HG03064 (cell line): ENCODE results near the gene ZDHHC7.
A peak's percentile ranks its signal among the peaks of the same experiment; 100 is the strongest.
"Not testable (repeated sequence)": the region's sequence is repeated elsewhere in the genome, so short reads cannot be mapped to it uniquely, and the experiment has no call there.

Experiments
- ATAC-seq: cut with Tn5 transposase; IDR thresholded peaks from one replicate; pipeline ENCODE4 v1.9.1; 2021; ENCODE audit warnings: low read depth; ENCODE audit not compliant: unreplicated experiment

Gene ZDHHC7

GRCh38 chr16:85010931-85011845, at the start of gene ZDHHC7:
TSS of gene ZDHHC7 (minus strand) at chr16:85011535. CDS start at chr16:84990618, 20,917 bp downstream.
- peak; percentile 91 for ATAC-seq

GRCh38 chr16:85058909-85059308, 47.6 kb upstream of the ZDHHC7 start:
- ATAC-seq, result no peak

GRCh38 chr16:85057948-85058347, 46.6 kb upstream of the ZDHHC7 start:
- ATAC-seq, result no peak

GRCh38 chr16:85057212-85057889, 46.0 kb upstream of the ZDHHC7 start:
- no peak for ATAC-seq

GRCh38 chr16:85056211-85056748, 44.9 kb upstream of the ZDHHC7 start:
- no peak for ATAC-seq

- peak; percentile 87 for ATAC-seq
These were observed 44.3 kb upstream of the ZDHHC7 start for GRCh38 chr16:85055493-85056210.

- ATAC-seq, result no peak
These were observed 43.7 kb upstream of the ZDHHC7 start for GRCh38 chr16:85054948-85055492.

GRCh38 chr16:85054321-85054720, 43.0 kb upstream of the ZDHHC7 start:
- not testable (repeated sequence) for ATAC-seq

- no peak for ATAC-seq
These were observed 41.2 kb upstream of the ZDHHC7 start for GRCh38 chr16:85052536-85052935.

- ATAC-seq, result no peak
These were observed 40.3 kb upstream of the ZDHHC7 start for GRCh38 chr16:85051683-85052082.

- no peak for ATAC-seq
These were observed 39.8 kb upstream of the ZDHHC7 start for GRCh38 chr16:85051067-85051581.

GRCh38 chr16:85049706-85050305, 38.5 kb upstream of the ZDHHC7 start:
- no peak for ATAC-seq

- ATAC-seq, result no peak
These were observed 37.7 kb upstream of the ZDHHC7 start for GRCh38 chr16:85048921-85049562.

- ATAC-seq, result no peak
These were observed 36.6 kb upstream of the ZDHHC7 start for GRCh38 chr16:85047867-85048455.

GRCh38 chr16:85046931-85047866, 35.9 kb upstream of the ZDHHC7 start:
- no peak for ATAC-seq

- no peak for ATAC-seq
These were observed 35.2 kb upstream of the ZDHHC7 start for GRCh38 chr16:85046472-85046916.

- no peak for ATAC-seq
These were observed 34.5 kb upstream of the ZDHHC7 start for GRCh38 chr16:85045641-85046471.
